H1 (cell line): Measurements from ENCODE around the gene GJD4. TPM values are rescaled to one million over a fixed set of nuclear protein-coding genes. Genes with fewer than 3 reads are reported as not detected.

ENCODE experiments used
- HDAC2 ChIP-seq, 2 experiments: fragments of 300-600 bp in 1 of 2; sonication (generic) in 1 of 2; IDR thresholded peaks; 2 replicates each; pipeline ENCODE4 v1.6.1; 2011 to 2012; ENCODE audit warnings: low read depth in 2 of 2, low read length in 2 of 2, mild to moderate bottlenecking in 2 of 2, moderate library complexity in 2 of 2, borderline replicate concordance in 1 of 2, inconsistent platforms in 1 of 2
- MAFK ChIP-seq: IDR thresholded peaks from 2 replicates; pipeline ENCODE4 v1.6.1; 2012; ENCODE audit warnings: low read depth, mild to moderate bottlenecking, improper control_type of control experiment, low read length
- NANOG ChIP-seq: IDR thresholded peaks from 2 replicates; pipeline ENCODE4 v1.6.1; 2011; ENCODE audit warnings: low read length, low read depth, mild to moderate bottlenecking, inconsistent platforms; ENCODE audit not compliant: insufficient read depth, poor library complexity, severe bottlenecking
- RXRA ChIP-seq: IDR thresholded peaks from 2 replicates; pipeline ENCODE4 v1.6.1; 2011; ENCODE audit warnings: low read depth, mild to moderate bottlenecking, low read length, moderate library complexity; ENCODE audit not compliant: insufficient read depth
- polyA plus RNA-seq, 7 experiments: library from polyadenylated mRNA; depleted of rRNA in 3 of 7; stranded (reverse) in 5 of 7; unstranded in 2 of 7; fragments of >200 nt in 5 of 7; fragments of 200-250 nt in 2 of 7; gene quantifications; 1 replicate in 5 of 7; 2 replicates in 1 of 7; 4 replicates in 1 of 7; pipeline versions ENCODE4 v1.2.1 to v1.2.3, GENCODE V29; 2011 to 2013; ENCODE audit warnings: missing spikeins in 2 of 7, mixed read lengths in 2 of 7
- total RNA-seq: library from RNA; stranded (reverse); fragmentation: NEBNext Ultra II Directional; extraction: Animal tissue kit (Norgen Biotek cat#: 25700); gene quantifications from 2 replicates; pipeline ENCODE4 v1.2.1, GENCODE V29; 2021
- TF ChIP-seq, protein P1 (sequence below), 3 experiments: IDR thresholded peaks; 1 replicate in 2 of 3; 2 replicates in 1 of 3; pipeline versions ENCODE4 v1.5.1 to v1.6.1; 2011; ENCODE audit warnings: low read length in 3 of 3, mild to moderate bottlenecking in 3 of 3, inconsistent platforms in 2 of 3, low read depth in 1 of 3, moderate library complexity in 1 of 3; ENCODE audit not compliant: insufficient read depth in 1 of 3; ENCODE audit errors: control extremely low read depth in 1 of 3

GJD4 gene
- total and polyA plus RNA-seq, 2 of the 8 experiments (the other 6 are each of a cell fraction or from before 2014, with no cell fraction given) = not detected

DNA sequence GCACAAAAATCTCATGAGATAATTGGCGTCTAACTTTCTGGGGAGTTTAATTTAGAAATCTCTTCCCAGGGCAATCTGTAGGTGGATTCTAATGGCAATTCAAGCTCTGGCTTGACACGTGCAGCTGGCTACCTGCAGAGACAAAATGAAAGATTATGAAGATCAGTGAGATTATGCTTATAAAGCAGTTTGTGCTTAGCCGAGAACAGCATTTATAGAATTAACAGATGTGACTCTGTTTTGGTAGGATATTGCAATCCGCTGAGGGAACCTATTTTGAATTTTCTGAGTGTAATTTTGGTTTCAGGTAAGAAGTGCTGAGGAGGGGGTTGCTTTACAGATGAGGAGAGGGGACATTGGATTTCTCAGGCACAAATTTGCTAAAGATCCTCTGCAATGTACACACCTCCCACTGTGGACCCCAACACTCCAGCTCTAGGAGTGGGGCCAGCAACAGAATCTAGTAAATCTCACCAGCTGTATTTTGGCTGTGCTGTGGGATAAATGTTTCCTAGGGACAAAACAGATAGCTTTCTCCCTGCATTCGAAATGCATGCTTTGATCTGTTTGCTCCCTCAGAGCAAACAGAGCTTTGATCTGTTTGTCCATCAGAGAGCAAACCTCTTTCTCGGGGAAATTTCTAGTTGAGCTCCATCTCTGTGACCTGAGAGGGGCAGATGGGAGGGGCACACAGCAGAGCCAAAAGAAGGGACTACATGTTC lies 7.4 kb downstream of the GJD4 start (continued):
- TF ChIP-seq, protein P1, sequence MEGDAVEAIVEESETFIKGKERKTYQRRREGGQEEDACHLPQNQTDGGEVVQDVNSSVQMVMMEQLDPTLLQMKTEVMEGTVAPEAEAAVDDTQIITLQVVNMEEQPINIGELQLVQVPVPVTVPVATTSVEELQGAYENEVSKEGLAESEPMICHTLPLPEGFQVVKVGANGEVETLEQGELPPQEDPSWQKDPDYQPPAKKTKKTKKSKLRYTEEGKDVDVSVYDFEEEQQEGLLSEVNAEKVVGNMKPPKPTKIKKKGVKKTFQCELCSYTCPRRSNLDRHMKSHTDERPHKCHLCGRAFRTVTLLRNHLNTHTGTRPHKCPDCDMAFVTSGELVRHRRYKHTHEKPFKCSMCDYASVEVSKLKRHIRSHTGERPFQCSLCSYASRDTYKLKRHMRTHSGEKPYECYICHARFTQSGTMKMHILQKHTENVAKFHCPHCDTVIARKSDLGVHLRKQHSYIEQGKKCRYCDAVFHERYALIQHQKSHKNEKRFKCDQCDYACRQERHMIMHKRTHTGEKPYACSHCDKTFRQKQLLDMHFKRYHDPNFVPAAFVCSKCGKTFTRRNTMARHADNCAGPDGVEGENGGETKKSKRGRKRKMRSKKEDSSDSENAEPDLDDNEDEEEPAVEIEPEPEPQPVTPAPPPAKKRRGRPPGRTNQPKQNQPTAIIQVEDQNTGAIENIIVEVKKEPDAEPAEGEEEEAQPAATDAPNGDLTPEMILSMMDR (IDR thresholded peaks at IDR 0.05; ENCODE audit: control extremely low read depth in 1 of 3, insufficient read depth in 1 of 3, low read depth in 1 of 3, low read length in 3 of 3) = no peak
- TF ChIP-seq RXRA (no peak), NANOG (no peak), MAFK (no peak), HDAC2 (IDR thresholded peaks at IDR 0.05; ENCODE audit: borderline replicate concordance in 1 of 2, low read depth in 2 of 2, low read length in 2 of 2) (no peak)
